ENCODE results near the gene MRPS15. TPM values are rescaled to one million over a fixed set of nuclear protein-coding genes. Genes with fewer than 3 reads are reported as not detected.

Gene MRPS15
- total RNA-seq, 1 experiment from 2014 or later = 145 TPM

- no peak for DNase-seq (ENCODE audit: low spot score)
- in situ Hi-C loops (cut with HindIII; ENCODE audit: low sequenced_read_pairs) = no loop called here
Measured at GRCh38 chr1:36466370-36467026, 2.3 kb upstream of the MRPS15 start.

- in situ Hi-C loops (cut with HindIII; ENCODE audit: low sequenced_read_pairs) = no loop called here
- no peak for DNase-seq (ENCODE audit: low spot score)
Measured at GRCh38 chr1:36465731-36466369, 1.7 kb upstream of the MRPS15 start.

- no peak for DNase-seq (ENCODE audit: low spot score)
- in situ Hi-C loops (cut with HindIII; ENCODE audit: low sequenced_read_pairs) = no loop called here
Measured at GRCh38 chr1:36464605-36465393, 615 bp upstream of the MRPS15 start.

GRCh38 chr1:36463463-36463802, 751 bp downstream of the MRPS15 start:
- no peak for DNase-seq (ENCODE audit: low spot score)
- in situ Hi-C loops (cut with HindIII; ENCODE audit: low sequenced_read_pairs) = no loop called here

GRCh38 chr1:36458910-36459309, 5.3 kb downstream of the MRPS15 start:
- in situ Hi-C loops (cut with HindIII; ENCODE audit: low sequenced_read_pairs) = no loop called here

GRCh38 chr1:36457691-36458090, 6.5 kb downstream of the MRPS15 start:
- no peak for DNase-seq (ENCODE audit: low spot score)
- in situ Hi-C loops (cut with HindIII; ENCODE audit: low sequenced_read_pairs) = no loop called here

More at GRCh38 chr1:36458910-36459309, 5.3 kb downstream of the MRPS15 start:
- DNase-seq (ENCODE audit: low spot score) = no peak

GRCh38 chr1:36456391-36456928, 7.7 kb downstream of the MRPS15 start:
- in situ Hi-C loops (cut with HindIII; ENCODE audit: low sequenced_read_pairs) = no loop called here
- DNase-seq (ENCODE audit: low spot score) = no peak

- no peak for DNase-seq (ENCODE audit: low spot score)
- in situ Hi-C loops (cut with HindIII; ENCODE audit: low sequenced_read_pairs) = no loop called here
Measured at GRCh38 chr1:36455386-36455785, 8.8 kb downstream of the MRPS15 start.

- DNase-seq (ENCODE audit: low spot score) = no peak
- in situ Hi-C loops (cut with HindIII; ENCODE audit: low sequenced_read_pairs) = no loop called here
Measured at GRCh38 chr1:36453600-36454388, 10.4 kb downstream of the MRPS15 start.

GRCh38 chr1:36453051-36453450, 11.1 kb downstream of the MRPS15 start:
- in situ Hi-C loops (cut with HindIII; ENCODE audit: low sequenced_read_pairs) = no loop called here
- DNase-seq (ENCODE audit: low spot score) = no peak

GRCh38 chr1:36450919-36451305, 13.3 kb downstream of the MRPS15 start:
- DNase-seq (ENCODE audit: low spot score) = no peak
- in situ Hi-C loops (cut with HindIII; ENCODE audit: low sequenced_read_pairs) = no loop called here

GRCh38 chr1:36450270-36450918, 13.8 kb downstream of the MRPS15 start, which contains the start of gene OSCP1:
TSS of gene OSCP1 (minus strand) at chr1:36450451. CDS start at chr1:36450369, 82 bp downstream.
- DNase-seq (ENCODE audit: low spot score) = peak; percentile 95
- in situ Hi-C loops (cut with HindIII; ENCODE audit: low sequenced_read_pairs) = no loop called here

GRCh38 chr1:36448530-36449056, 15.6 kb downstream of the MRPS15 start:
- no peak for DNase-seq (ENCODE audit: low spot score)
- in situ Hi-C loops (cut with HindIII; ENCODE audit: low sequenced_read_pairs) = no loop called here

GRCh38 chr1:36447450-36447849, 16.7 kb downstream of the MRPS15 start:
- DNase-seq (ENCODE audit: low spot score) = no peak
- in situ Hi-C loops (cut with HindIII; ENCODE audit: low sequenced_read_pairs) = no loop called here

- DNase-seq (ENCODE audit: low spot score) = no peak
- in situ Hi-C loops (cut with HindIII; ENCODE audit: low sequenced_read_pairs) = no loop called here
Measured at GRCh38 chr1:36446746-36447145, 17.4 kb downstream of the MRPS15 start.

GRCh38 chr1:36446271-36446670, 17.9 kb downstream of the MRPS15 start:
- in situ Hi-C loops (cut with HindIII; ENCODE audit: low sequenced_read_pairs) = no loop called here
- DNase-seq (ENCODE audit: low spot score) = no peak

GRCh38 chr1:36443297-36443696, 20.9 kb downstream of the MRPS15 start:
- DNase-seq (ENCODE audit: low spot score) = no peak
- in situ Hi-C loops (cut with HindIII; ENCODE audit: low sequenced_read_pairs) = no loop called here

- in situ Hi-C loops (cut with HindIII; ENCODE audit: low sequenced_read_pairs) = no loop called here
- DNase-seq (ENCODE audit: low spot score) = no peak
Measured at GRCh38 chr1:36442337-36442736, 21.8 kb downstream of the MRPS15 start.

- DNase-seq (ENCODE audit: low spot score) = no peak
- in situ Hi-C loops (cut with HindIII; ENCODE audit: low sequenced_read_pairs) = no loop called here
Measured at GRCh38 chr1:36440646-36441045, 23.5 kb downstream of the MRPS15 start.
